DOHH2 (cell line): ENCODE data around the gene ANXA3.

ENCODE experiments used
- H3F3A ChIP-seq: fragments of 200-600 bp; sonication (generic), shearing (Covaris generic); 2 replicates; pipeline ENCODE4 v1.6.0; 2016; ENCODE audit warnings: antibody characterized with exemption, mild to moderate bottlenecking; ENCODE audit not compliant: control insufficient read depth, insufficient read depth
- H3K27ac ChIP-seq: fragments of 200-600 bp; sonication (generic); 2 replicates; pipeline ENCODE4 v1.5.1; 2014; ENCODE audit warnings: low read depth, mild to moderate bottlenecking, low read length, moderate library complexity
- H3K27me3 ChIP-seq: fragments of 200-600 bp; sonication (generic); 2 replicates; pipeline ENCODE4 v1.6.1; 2014; ENCODE audit warnings: mild to moderate bottlenecking, low read length, mixed read lengths; ENCODE audit not compliant: control insufficient read depth
- H3K36me3 ChIP-seq: fragments of 200-600 bp; sonication (generic); 2 replicates; pipeline ENCODE4 v1.6.1; 2014; ENCODE audit warnings: mild to moderate bottlenecking, low read length, moderate library complexity, mixed read lengths; ENCODE audit not compliant: control insufficient read depth
- H3K4me1 ChIP-seq: fragments of 200-600 bp; sonication (generic); 2 replicates; pipeline ENCODE4 v1.6.1; 2014; ENCODE audit warnings: mild to moderate bottlenecking, low read length, mixed read lengths; ENCODE audit not compliant: control insufficient read depth
- H3K4me2 ChIP-seq: fragments of 200-600 bp; sonication (generic); 2 replicates; pipeline ENCODE4 v1.6.0; 2014; ENCODE audit warnings: mild to moderate bottlenecking, low read length, moderate library complexity
- H3K4me3 ChIP-seq: fragments of 200-600 bp; sonication (generic); 2 replicates; pipeline ENCODE4 v1.5.1; 2014; ENCODE audit warnings: mild to moderate bottlenecking, low read length, mixed read lengths
- H3K79me2 ChIP-seq: fragments of 200-600 bp; sonication (generic); 2 replicates; pipeline ENCODE4 v1.6.1; 2014; ENCODE audit warnings: mild to moderate bottlenecking, low read length, mixed read lengths; ENCODE audit not compliant: control insufficient read depth
- H3K9me2 ChIP-seq: fragments of 200-600 bp; sonication (generic); replicated peaks from 2 replicates; pipeline ENCODE4 v1.6.1; 2014; ENCODE audit warnings: mild to moderate bottlenecking, low read length, mixed read lengths; ENCODE audit not compliant: control insufficient read depth
- H3K9me3 ChIP-seq: fragments of 200-600 bp; sonication (generic); 2 replicates; pipeline ENCODE4 v1.6.1; 2014; ENCODE audit warnings: antibody characterized with exemption, low read length, mixed read lengths; ENCODE audit not compliant: control insufficient read depth, insufficient read depth
- H4K20me1 ChIP-seq: fragments of 200-600 bp; sonication (generic); 2 replicates; pipeline ENCODE4 v1.6.0; 2014; ENCODE audit warnings: low read depth, mild to moderate bottlenecking, antibody characterized with exemption, low read length, moderate library complexity; ENCODE audit not compliant: control insufficient read depth, insufficient read depth
- CTCF ChIP-seq: fragments of 200-600 bp; sonication (generic); IDR thresholded peaks from one replicate; pipeline ENCODE4 v1.5.1; 2014; ENCODE audit warnings: antibody characterized with exemption, mild to moderate bottlenecking, low read depth, low read length; ENCODE audit not compliant: poor library complexity, severe bottlenecking
- EZH2phosphoT487 ChIP-seq: fragments of 200-600 bp; sonication (generic); IDR thresholded peaks from 2 replicates; pipeline ENCODE4 v1.6.1; 2017; ENCODE audit warnings: borderline replicate concordance, mild to moderate bottlenecking, antibody characterized with exemption, low read length, moderate library complexity, mixed read lengths

The ANXA3 gene

GRCh38 chr4:78527555-78527954, 24.0 kb upstream of the ANXA3 start:
- Histone ChIP-seq H3K4me2 (no peak overlapping the region), H3K79me2 (no peaks in the 10 kb centered on the region), H3K27me3 (no peaks in the 10 kb centered on the region; the same call in 1 of the 2 replicates), H3K9me3 (no peaks in the 10 kb centered on the region), H3K9me2 (no peaks in the 10 kb centered on the region), H3K4me3 (no peak overlapping the region), H3K36me3 (no peaks in the 10 kb centered on the region), H3K4me1 (no peaks in the 10 kb centered on the region), H3K27ac (no peak overlapping the region), H4K20me1 (no peaks in the 10 kb centered on the region), H3F3A (no peaks in the 10 kb centered on the region)
- TF ChIP-seq CTCF (no peak), EZH2phosphoT487 (no peak)

- Histone ChIP-seq H3K27me3 (peaks cover 3% of the 10 kb centered on the region; the same call in 1 of the 2 replicates), H3F3A (no peaks in the 10 kb centered on the region), H3K4me1 (no peaks in the 10 kb centered on the region), H3K36me3 (no peaks in the 10 kb centered on the region), H3K4me2 (no peak overlapping the region), H3K27ac (no peak overlapping the region), H3K79me2 (no peaks in the 10 kb centered on the region), H3K9me2 (no peaks in the 10 kb centered on the region), H3K4me3 (no peak overlapping the region), H4K20me1 (no peaks in the 10 kb centered on the region), H3K9me3 (no peaks in the 10 kb centered on the region)
- TF ChIP-seq EZH2phosphoT487 (no peak), CTCF (no peak)
Measured at GRCh38 chr4:78528327-78528726, 23.2 kb upstream of the ANXA3 start.

GRCh38 chr4:78529569-78530209, 21.9 kb upstream of the ANXA3 start:
- TF ChIP-seq EZH2phosphoT487 (no peak), CTCF (no peak)
- H3F3A ChIP-seq, result no peaks in the 10 kb centered on the region
- H3K36me3 ChIP-seq, result no peaks in the 10 kb centered on the region
- no peak overlapping the region for H3K27ac ChIP-seq
- H3K4me1 ChIP-seq, result no peaks in the 10 kb centered on the region
- H4K20me1 ChIP-seq, result no peaks in the 10 kb centered on the region
- peaks cover 8% of the 10 kb centered on the region; the same call in 1 of the 2 replicates for H3K27me3 ChIP-seq
- H3K9me3 ChIP-seq, result no peaks in the 10 kb centered on the region
- no peaks in the 10 kb centered on the region for H3K79me2 ChIP-seq
- H3K4me3 ChIP-seq, result no peak overlapping the region
- H3K4me2 ChIP-seq, result no peak overlapping the region
- H3K9me2 ChIP-seq, result no peaks in the 10 kb centered on the region
